NCI-H2196 (cell line): Measurements from ENCODE around the gene SECISBP2L.
"Not testable (repeated sequence)": the region's sequence is repeated elsewhere in the genome, so short reads cannot be mapped to it uniquely, and the experiment has no call there.

Experiments
- DNase-seq: peaks from one replicate; lab custom pipeline; 2025; ENCODE audit not compliant: unreplicated experiment; lab: John Stamatoyannopoulos, UW

The SECISBP2L gene

GRCh38 chr15:49046220-49047102 lies at the start of gene SECISBP2L:
Gene SECISBP2L (minus strand): TSS chr15:49046446. CDS start chr15:49046299, 147 bp downstream.
- peak; percentile 76 for DNase-seq

- DNase-seq, result no peak
Measured at GRCh38 chr15:49094923-49095322, 48.7 kb upstream of the SECISBP2L start.

- no peak for DNase-seq
Measured at GRCh38 chr15:49093252-49094105, 47.2 kb upstream of the SECISBP2L start.

- no peak for DNase-seq
Measured at GRCh38 chr15:49088996-49089395, 42.8 kb upstream of the SECISBP2L start.

- no peak for DNase-seq
Measured at GRCh38 chr15:49085696-49086459, 39.6 kb upstream of the SECISBP2L start.

- DNase-seq, result no peak
Measured at GRCh38 chr15:49084285-49084570, 38.0 kb upstream of the SECISBP2L start.

- no peak for DNase-seq
Measured at GRCh38 chr15:49083401-49084284, 37.4 kb upstream of the SECISBP2L start.

GRCh38 chr15:49082960-49083359 lies 36.7 kb upstream of the SECISBP2L start:
- no peak for DNase-seq

GRCh38 chr15:49079340-49080039 lies 33.2 kb upstream of the SECISBP2L start:
- no peak for DNase-seq

- DNase-seq, result no peak
Measured at GRCh38 chr15:49075881-49076280, 29.6 kb upstream of the SECISBP2L start.

- DNase-seq, result not testable (repeated sequence)
Measured at GRCh38 chr15:49074589-49075287, 28.5 kb upstream of the SECISBP2L start.

GRCh38 chr15:49066372-49066771 lies 20.1 kb upstream of the SECISBP2L start:
- DNase-seq, result no peak

- DNase-seq, result no peak
Measured at GRCh38 chr15:49064884-49065283, 18.6 kb upstream of the SECISBP2L start.

GRCh38 chr15:49064281-49064653 lies 18.0 kb upstream of the SECISBP2L start:
- DNase-seq, result no peak

GRCh38 chr15:49063402-49064280 lies 17.4 kb upstream of the SECISBP2L start:
- DNase-seq, result no peak

- no peak for DNase-seq
Measured at GRCh38 chr15:49062900-49063299, 16.7 kb upstream of the SECISBP2L start.

- no peak for DNase-seq
Measured at GRCh38 chr15:49060710-49061495, 14.7 kb upstream of the SECISBP2L start.
